ENCODE data around the gene TNS3. TPM values are rescaled to one million over a fixed set of nuclear protein-coding genes. Genes with fewer than 3 reads are reported as not detected.

Gene TNS3
- total RNA-seq, 4 donors from 2014 or later: 34.6 to 52.5 (median 48.6) TPM

GRCh38 chr7:47624689-47625088 lies 42.8 kb upstream of the TNS3 start:
- TF ChIP-seq POLR2A (IDR thresholded peaks at IDR 0.05; ENCODE audit: low read depth) (no peak), POLR2AphosphoS5 (IDR thresholded peaks at IDR 0.05) (no peak), EP300 (IDR thresholded peaks at IDR 0.05) (no peak), CTCF (IDR thresholded peaks at IDR 0.05) (no peak)
- H3K4me1 ChIP-seq: peaks cover 21 to 45% (median 39%) of the 10 kb centered on the region in 4 donors
- no peak overlapping the region for H3K4me3 ChIP-seq
- no peak overlapping the region for H3K27ac ChIP-seq (replicated peaks in 1 of 4)
- no peaks in the 10 kb centered on the region for H3K27me3 ChIP-seq
- intact Hi-C loops (cut with DNase I): no loop called here
- H3K36me3 ChIP-seq: no peaks in the 10 kb centered on the region
- no peaks in the 10 kb centered on the region for H3K9me3 ChIP-seq
- no peak for DNase-seq (ENCODE audit: extremely low spot score)

- Histone ChIP-seq H3K36me3 (no peaks in the 10 kb centered on the region), H3K27ac (replicated peaks in 1 of 4) (peak overlapping the region; percentile 68 to 77 (median 74)), H3K9me3 (no peaks in the 10 kb centered on the region), H3K4me3 (no peak overlapping the region), H3K27me3 (no peaks in the 10 kb centered on the region), H3K4me1 (peaks cover 21 to 45% (median 39%) of the 10 kb centered on the region in 4 donors)
- TF ChIP-seq POLR2AphosphoS5 (IDR thresholded peaks at IDR 0.05): peak; percentile 55 to 59
- TF ChIP-seq POLR2A (IDR thresholded peaks at IDR 0.05; ENCODE audit: low read depth): no peak
- 23% methylated on average over 11 of the region's 11 CpGs for WGBS
- DNase-seq (ENCODE audit: extremely low spot score): no peak
- intact Hi-C loops (cut with DNase I): no loop called here
Measured at GRCh38 chr7:47622946-47623640, 41.2 kb upstream of the TNS3 start.

GRCh38 chr7:47622586-47622945 lies 40.7 kb upstream of the TNS3 start:
- DNase-seq (ENCODE audit: extremely low spot score): no peak
- H3K4me3 ChIP-seq: no peak overlapping the region
- H3K4me1 ChIP-seq: peaks cover 21 to 45% (median 39%) of the 10 kb centered on the region in 4 donors
- intact Hi-C loops (cut with DNase I): no loop called here
- peak overlapping the region; percentile 68 to 77 (median 74) for H3K27ac ChIP-seq (replicated peaks in 1 of 4)
- TF ChIP-seq EP300 (IDR thresholded peaks at IDR 0.05): no peak
- no peak for TF ChIP-seq POLR2AphosphoS5 (IDR thresholded peaks at IDR 0.05)
- no peaks in the 10 kb centered on the region for H3K9me3 ChIP-seq
- H3K27me3 ChIP-seq: no peaks in the 10 kb centered on the region
- no peaks in the 10 kb centered on the region for H3K36me3 ChIP-seq

GRCh38 chr7:47621979-47622561 lies 40.2 kb upstream of the TNS3 start:
- DNase-seq (ENCODE audit: extremely low spot score): no peak
- no peaks in the 10 kb centered on the region for H3K9me3 ChIP-seq
- intact Hi-C loops (cut with DNase I): no loop called here
- no peak overlapping the region for H3K4me3 ChIP-seq
- no peaks in the 10 kb centered on the region for H3K27me3 ChIP-seq
- peaks cover 21 to 45% (median 39%) of the 10 kb centered on the region in 4 donors for H3K4me1 ChIP-seq
- H3K27ac ChIP-seq (replicated peaks in 1 of 4): peak overlapping the region; percentile 68 to 77 (median 74)
- no peaks in the 10 kb centered on the region for H3K36me3 ChIP-seq
- 87% methylated on average over 12 of the region's 14 CpGs for WGBS
- TF ChIP-seq POLR2A (IDR thresholded peaks at IDR 0.05; ENCODE audit: low read depth) (no peak), CTCF (IDR thresholded peaks at IDR 0.05) (no peak), EP300 (IDR thresholded peaks at IDR 0.05) (no peak), POLR2AphosphoS5 (IDR thresholded peaks at IDR 0.05) (no peak)

- no peak for TF ChIP-seq CTCF (IDR thresholded peaks at IDR 0.05)
- no peak for TF ChIP-seq POLR2AphosphoS5 (IDR thresholded peaks at IDR 0.05)
- TF ChIP-seq EP300 (IDR thresholded peaks at IDR 0.05): no peak
- no peak for TF ChIP-seq POLR2A (IDR thresholded peaks at IDR 0.05; ENCODE audit: low read depth)
- Histone ChIP-seq H3K4me3 (no peak overlapping the region), H3K36me3 (no peaks in the 10 kb centered on the region), H3K27me3 (no peaks in the 10 kb centered on the region), H3K4me1 (peaks cover 21 to 45% (median 39%) of the 10 kb centered on the region in 4 donors), H3K9me3 (no peaks in the 10 kb centered on the region), H3K27ac (replicated peaks in 1 of 4) (peak overlapping the region in 3 of 4 donors; percentile 68 to 77 (median 76))
- DNase-seq (ENCODE audit: extremely low spot score): no peak
- intact Hi-C loops (cut with DNase I): no loop called here
- WGBS: 90% methylated on average over 12 of the region's 12 CpGs
Measured at GRCh38 chr7:47621347-47621746, 39.4 kb upstream of the TNS3 start.
